OCI-LY1 (cell line): ENCODE measurements around the gene BNIP2.

ENCODE experiments used
- H2AFZ ChIP-seq: fragments of 200-600 bp; sonication (generic), shearing (Covaris generic); 2 replicates; pipeline ENCODE4 v1.6.0; 2014; ENCODE audit warnings: antibody characterized with exemption, mild to moderate bottlenecking, low read length
- H3F3A ChIP-seq: fragments of 200-600 bp; sonication (generic), shearing (Covaris generic); 2 replicates; pipeline ENCODE4 v1.6.0; 2014; ENCODE audit warnings: mild to moderate bottlenecking, antibody characterized with exemption, low read length, moderate library complexity; ENCODE audit not compliant: insufficient read depth
- H3K27ac ChIP-seq: fragments of 200-600 bp; sonication (generic); 2 replicates; pipeline ENCODE4 v1.5.1; 2014; ENCODE audit warnings: low read length, mixed run types, mild to moderate bottlenecking, low read depth; ENCODE audit not compliant: poor library complexity, severe bottlenecking
- H3K27me3 ChIP-seq: fragments of 200-600 bp; sonication (generic); 2 replicates; pipeline ENCODE4 v1.6.0; 2014; ENCODE audit warnings: antibody characterized with exemption, mild to moderate bottlenecking, low read length, moderate library complexity; ENCODE audit not compliant: insufficient read depth
- H3K36me3 ChIP-seq: fragments of 200-600 bp; sonication (generic); 2 replicates; pipeline ENCODE4 v1.6.1; 2014; ENCODE audit warnings: mild to moderate bottlenecking, antibody characterized with exemption, low read length, moderate library complexity, mixed read lengths; ENCODE audit not compliant: insufficient read depth
- H3K4me1 ChIP-seq: fragments of 200-600 bp; sonication (generic); 2 replicates; pipeline ENCODE4 v1.5.1; 2014; ENCODE audit warnings: mild to moderate bottlenecking, low read length, moderate library complexity; ENCODE audit not compliant: insufficient read depth, severe bottlenecking
- H3K4me2 ChIP-seq: fragments of 200-600 bp; sonication (generic), shearing (Covaris generic); 2 replicates; pipeline ENCODE4 v1.6.1; 2014; ENCODE audit warnings: low read length
- H3K4me3 ChIP-seq: fragments of 200-600 bp; sonication (generic); 2 replicates; pipeline ENCODE4 v1.5.1; 2014; ENCODE audit warnings: low read length, low read depth, mild to moderate bottlenecking, mixed read lengths; ENCODE audit not compliant: poor library complexity, severe bottlenecking
- H3K79me2 ChIP-seq: fragments of 200-600 bp; shearing (Covaris generic); 2 replicates; pipeline ENCODE4 v1.6.1; 2016; ENCODE audit warnings: mixed run types, low read length, mixed read lengths; ENCODE audit not compliant: insufficient read depth
- H3K9ac ChIP-seq: fragments of 200-600 bp; sonication (generic), shearing (Covaris generic); 2 replicates; pipeline ENCODE4 v1.6.1; 2014; ENCODE audit warnings: mild to moderate bottlenecking, low read length, mixed read lengths
- H3K9me2 ChIP-seq: fragments of 200-600 bp; sonication (generic), shearing (Covaris generic); 2 replicates; pipeline ENCODE4 v1.6.1; 2014; ENCODE audit warnings: low read depth, mild to moderate bottlenecking, low read length, mixed read lengths
- H3K9me3 ChIP-seq: fragments of 200-600 bp; shearing (Covaris generic); 2 replicates; pipeline ENCODE4 v1.6.1; 2014; ENCODE audit warnings: low read length, mixed read lengths
- H4K20me1 ChIP-seq: fragments of 200-600 bp; sonication (generic), shearing (Covaris generic); 2 replicates; pipeline ENCODE4 v1.6.0; 2016; ENCODE audit warnings: mild to moderate bottlenecking, low read length; ENCODE audit not compliant: insufficient read depth
- CTCF ChIP-seq: fragments of 200-600 bp; sonication (generic), shearing (Covaris generic); IDR thresholded peaks from 2 replicates; pipeline ENCODE4 v1.5.1; 2017; ENCODE audit warnings: mild to moderate bottlenecking, antibody characterized with exemption, low read length, moderate library complexity, mixed read lengths
- EZH2 ChIP-seq: fragments of 200-600 bp; sonication (generic), shearing (Covaris generic); IDR thresholded peaks from 2 replicates; pipeline ENCODE4 v1.8.0; 2017; ENCODE audit warnings: borderline replicate concordance, mixed run types, mild to moderate bottlenecking, antibody characterized with exemption, low read length, moderate library complexity, mixed read lengths

Gene BNIP2

GRCh38 chr15:59722037-59722436, 32.9 kb upstream of the BNIP2 start:
- Histone ChIP-seq H3K4me1 (no peaks in the 10 kb centered on the region), H2AFZ (no peak overlapping the region), H3K27me3 (no peaks in the 10 kb centered on the region), H3K27ac (no peak overlapping the region), H3K9me2 (no peaks in the 10 kb centered on the region), H3K9me3 (no peaks in the 10 kb centered on the region), H3K9ac (no peak overlapping the region), H4K20me1 (no peaks in the 10 kb centered on the region), H3K36me3 (no peaks in the 10 kb centered on the region), H3K4me2 (no peak overlapping the region), H3F3A (no peaks in the 10 kb centered on the region), H3K79me2 (no peaks in the 10 kb centered on the region), H3K4me3 (no peak overlapping the region)
- TF ChIP-seq EZH2: no peak
- no peak for TF ChIP-seq CTCF

GRCh38 chr15:59721411-59721810, 32.3 kb upstream of the BNIP2 start:
- no peak for TF ChIP-seq EZH2
- TF ChIP-seq CTCF: no peak
- Histone ChIP-seq H3K27ac (no peak overlapping the region), H3K9me3 (no peaks in the 10 kb centered on the region), H2AFZ (no peak overlapping the region), H3K4me2 (no peak overlapping the region), H3K9ac (no peak overlapping the region), H4K20me1 (no peaks in the 10 kb centered on the region), H3K36me3 (no peaks in the 10 kb centered on the region), H3K9me2 (no peaks in the 10 kb centered on the region), H3K79me2 (no peaks in the 10 kb centered on the region), H3F3A (no peaks in the 10 kb centered on the region), H3K27me3 (no peaks in the 10 kb centered on the region), H3K4me3 (no peak overlapping the region), H3K4me1 (no peaks in the 10 kb centered on the region)

- H3K4me2 ChIP-seq: no peak overlapping the region
- H3K4me3 ChIP-seq: no peak overlapping the region
- H3K36me3 ChIP-seq: no peaks in the 10 kb centered on the region
- no peak overlapping the region for H2AFZ ChIP-seq
- no peak for TF ChIP-seq CTCF
- no peak for TF ChIP-seq EZH2
- no peaks in the 10 kb centered on the region for H3K9me2 ChIP-seq
- no peak overlapping the region for H3K9ac ChIP-seq
- H4K20me1 ChIP-seq: no peaks in the 10 kb centered on the region
- no peaks in the 10 kb centered on the region for H3K79me2 ChIP-seq
- no peaks in the 10 kb centered on the region for H3F3A ChIP-seq
- H3K27me3 ChIP-seq: no peaks in the 10 kb centered on the region
- no peaks in the 10 kb centered on the region for H3K9me3 ChIP-seq
- no peaks in the 10 kb centered on the region for H3K4me1 ChIP-seq
- no peak overlapping the region for H3K27ac ChIP-seq
These were observed 24.1 kb upstream of the BNIP2 start for GRCh38 chr15:59713177-59713576.
